ENCODE data around the gene LYPD3. TPM values are rescaled to one million over a fixed set of nuclear protein-coding genes. Genes with fewer than 3 reads are reported as not detected.
A peak's percentile ranks its signal among the peaks of the same experiment; 100 is the strongest.

Gene LYPD3
- total and polyA plus RNA-seq, 2 experiments from 2014 or later, result 3.3 to 4.6 TPM

GRCh38 chr19:43462785-43463380, 2.5 kb downstream of the LYPD3 start (continued):
- TF ChIP-seq ZNF462 (CRISPR knock-in tag; IDR thresholded peaks at IDR 0.05), result no peak
- TF ChIP-seq CREB1 (CRISPR knock-in tag; IDR thresholded peaks at IDR 0.05; ENCODE audit: low read depth), result peak; percentile 24; the same call in 1 of the 2 replicates
- no peak for TF ChIP-seq NANOG (IDR thresholded peaks at IDR 0.05; ENCODE audit: borderline replicate concordance)
- no peak for TF ChIP-seq REST (IDR thresholded peaks at IDR 0.05; ENCODE audit: unreplicated experiment)
- no peak for TF ChIP-seq STAT1 (IDR thresholded peaks at IDR 0.05; ENCODE audit: unreplicated experiment)

GRCh38 chr19:43462383-43462782, 3.0 kb downstream of the LYPD3 start:
- H3K4me1 ChIP-seq (ENCODE audit: insufficient read depth), result peaks cover 15% of the 10 kb centered on the region
- ATAC-seq (no peak), DNase-seq (ENCODE audit: low spot score) (no peak)
- H3K36me3 ChIP-seq (ENCODE audit: insufficient read depth), result no peaks in the 10 kb centered on the region
- no peaks in the 10 kb centered on the region for H3K9me3 Mint-ChIP-seq
- peak overlapping the region; percentile 87 for H3K4me2 ChIP-seq
- H3K27ac Mint-ChIP-seq, result peak overlapping the region; percentile 89; the same call in 1 of the 2 replicates
- H3K27me3 Mint-ChIP-seq (ENCODE audit: insufficient read depth, low read depth, poor library complexity), result peaks cover 14% of the 10 kb centered on the region
- peaks cover 14% of the 10 kb centered on the region for H3F3A ChIP-seq (replicated peaks; ENCODE audit: low read depth)
- H2AFZ ChIP-seq, result peak overlapping the region; percentile 96
- peak overlapping the region; percentile 94 for H3K4me3 Mint-ChIP-seq
- H3K9me2 ChIP-seq (ENCODE audit: insufficient read depth), result no peaks in the 10 kb centered on the region
- peaks cover 26% of the 10 kb centered on the region for H3K27me3 ChIP-seq (ENCODE audit: insufficient read depth)
- no peaks in the 10 kb centered on the region for H3K36me3 Mint-ChIP-seq (ENCODE audit: low read depth)
- H3K4me3 ChIP-seq, result peak overlapping the region; percentile 89
- H3K79me2 ChIP-seq (replicated peaks; ENCODE audit: insufficient read depth), result no peaks in the 10 kb centered on the region
- no peaks in the 10 kb centered on the region for H4K20me1 ChIP-seq (replicated peaks; ENCODE audit: insufficient read depth)
- peaks cover 8% of the 10 kb centered on the region for H3K4me1 Mint-ChIP-seq
- peak overlapping the region; percentile 83 for H3K27ac ChIP-seq (ENCODE audit: low read depth)
- TF ChIP-seq ZNF462 (CRISPR knock-in tag; IDR thresholded peaks at IDR 0.05), result no peak
